NCI-H460 (cell line): ENCODE results near the gene TACO1. TPM values are rescaled to one million over a fixed set of nuclear protein-coding genes. Genes with fewer than 3 reads are reported as not detected.

Experiments used
- DNase-seq: peaks from one replicate; pipeline ENCODE4 v3.0.0-alpha.2; 2016; ENCODE audit warnings: low read depth; ENCODE audit errors: extremely low read depth
- small RNA-seq, 2 experiments: library from RNA; depleted of rRNA; stranded (forward); fragments of <200 nt; gene quantifications; one replicate each; pipeline ENCODE3, GENCODE V24; 2014
- total RNA-seq: library from RNA; depleted of rRNA; stranded (reverse); fragments of >200 nt; shearing (Covaris generic); gene quantifications from 2 replicates; pipeline ENCODE4 v1.2.3, GENCODE V29; 2014; rRNA removed

TACO1 gene
- total RNA-seq, 1 experiment from 2014 or later, result 34.0 TPM

DNA sequence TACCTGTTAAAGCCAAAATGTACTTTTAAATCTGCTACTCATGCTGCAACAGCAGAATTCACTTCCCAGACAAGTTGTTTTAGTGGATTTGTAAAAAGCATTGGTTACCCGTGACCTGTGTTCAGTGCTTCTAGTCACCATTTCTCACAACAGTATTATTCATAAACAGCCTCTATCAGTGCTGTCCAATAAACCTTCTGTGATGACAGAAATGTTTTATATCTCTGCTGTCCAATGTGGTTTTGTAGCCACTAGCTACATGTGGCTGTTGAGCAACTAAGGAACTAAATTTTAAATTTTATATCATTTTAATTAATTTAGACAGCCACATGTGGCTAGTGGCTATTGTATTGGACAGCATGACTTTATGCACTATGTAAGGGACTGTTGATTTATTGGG is 34.1 kb downstream of the TACO1 start:
- no peak for DNase-seq

DNA sequence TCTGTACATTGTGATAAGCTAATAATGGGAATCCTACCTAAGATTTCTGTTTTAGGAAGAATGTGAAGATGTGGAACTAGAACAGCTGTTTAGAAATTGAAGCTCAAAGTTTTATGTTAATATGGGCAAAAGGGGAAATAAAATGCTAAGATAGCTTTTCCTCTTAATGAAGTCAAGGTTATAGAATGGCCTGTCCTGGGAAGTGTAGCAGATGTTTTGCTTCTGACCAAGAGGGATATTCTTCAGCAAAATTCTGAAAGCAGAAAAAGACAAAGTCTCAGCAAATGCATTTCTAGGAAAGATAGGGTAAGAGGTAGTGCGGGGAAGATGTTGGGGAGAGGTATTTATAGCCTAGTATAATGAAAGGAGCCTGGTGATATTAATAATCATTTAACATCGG is 34.6 kb downstream of the TACO1 start:
- DNase-seq, result no peak

DNA sequence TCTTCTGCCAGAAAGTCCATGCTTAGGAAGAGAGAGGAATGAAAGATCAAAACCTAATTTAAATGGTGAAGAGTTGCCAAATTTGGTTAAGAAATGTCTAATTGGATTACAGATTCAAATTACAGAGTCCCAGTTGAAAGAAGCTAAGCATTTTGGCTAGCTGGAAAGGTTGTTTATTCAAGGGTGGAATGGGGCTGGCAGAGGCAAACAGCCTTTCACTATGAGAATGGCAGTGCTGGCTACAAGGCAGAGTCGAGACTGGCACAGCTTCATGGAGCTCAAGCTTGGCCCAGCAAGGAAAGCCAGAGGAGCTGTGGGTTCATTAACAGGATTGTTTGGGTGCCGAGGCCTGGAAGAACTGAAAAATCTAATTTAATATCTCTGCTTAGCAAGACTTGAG is 35.1 kb downstream of the TACO1 start:
- DNase-seq, result no peak

DNA sequence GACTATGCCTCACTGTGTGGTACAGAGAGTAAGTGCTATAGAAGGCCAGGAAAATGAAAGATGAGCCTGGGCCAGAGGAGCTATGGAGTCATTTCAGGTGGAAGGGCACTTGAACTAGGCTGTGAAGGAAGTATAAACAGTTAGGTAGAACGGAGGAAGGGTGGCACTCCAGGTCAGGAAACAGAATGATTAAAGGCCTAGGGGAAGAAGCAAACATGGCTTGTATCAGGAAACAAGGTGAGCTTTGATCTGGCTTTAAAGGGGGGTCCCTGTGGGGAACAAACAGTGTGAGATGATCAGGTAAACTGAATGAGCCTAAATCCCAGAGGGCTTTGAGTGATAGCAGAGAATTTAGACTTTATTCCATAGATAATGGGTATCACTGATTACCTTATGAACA is 38.4 kb downstream of the TACO1 start:
- DNase-seq, result no peak

DNA sequence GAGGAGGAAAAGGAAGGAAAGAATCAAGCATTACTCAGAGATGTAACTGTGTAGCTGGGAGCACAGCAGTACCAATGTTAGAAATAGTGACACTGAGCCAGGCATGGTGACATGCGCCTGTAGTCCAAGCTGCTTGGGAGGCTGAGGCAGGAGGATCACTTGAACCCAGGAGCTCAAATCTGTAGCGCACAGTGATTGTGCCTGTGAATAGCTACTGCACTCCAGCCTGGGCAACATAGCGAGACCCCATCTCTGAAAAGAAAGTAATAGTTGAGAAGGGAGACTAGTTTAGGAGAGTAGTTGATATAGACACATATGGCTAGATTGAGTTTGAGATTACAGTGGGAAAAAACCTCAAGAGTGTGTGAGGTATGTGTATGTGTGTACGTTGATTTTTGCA is 39.3 kb downstream of the TACO1 start:
- DNase-seq, result no peak

DNA sequence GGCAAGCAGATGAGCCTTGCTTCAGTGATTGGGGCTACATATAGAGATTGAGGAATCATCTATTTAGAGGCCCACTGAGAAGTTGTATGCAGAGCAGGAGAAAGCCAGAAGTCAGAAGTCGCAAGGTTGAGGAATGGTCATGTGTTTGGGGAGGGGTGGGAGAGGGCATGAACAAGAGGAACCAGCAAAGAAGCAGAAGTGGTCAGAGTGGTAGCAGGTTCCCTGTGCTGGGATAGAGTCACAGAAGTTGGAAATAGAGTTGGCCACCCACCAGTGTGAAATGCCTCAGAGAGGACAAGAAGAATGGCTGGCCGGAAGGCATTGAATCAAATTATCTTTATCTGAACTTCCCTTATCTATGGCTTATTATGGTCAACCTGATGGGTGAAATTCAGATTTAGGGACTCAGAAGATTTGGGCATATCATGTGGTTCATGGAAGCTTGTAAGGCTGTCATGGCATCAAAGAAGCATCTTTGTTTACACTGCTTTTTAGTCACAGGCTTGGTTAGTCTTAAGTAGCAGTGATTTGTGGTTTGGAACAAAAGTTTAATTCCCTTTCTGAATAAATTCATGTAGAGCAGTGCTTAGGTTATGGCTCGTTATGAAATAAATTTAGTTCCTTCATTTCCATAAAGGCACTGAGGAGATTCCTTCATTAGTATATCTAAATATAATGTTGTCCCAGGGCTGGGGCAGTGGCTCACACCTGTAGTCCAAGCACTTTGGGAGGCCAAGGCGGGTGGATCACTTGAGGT is 41.2 kb downstream of the TACO1 start:
- no peak for DNase-seq

DNA sequence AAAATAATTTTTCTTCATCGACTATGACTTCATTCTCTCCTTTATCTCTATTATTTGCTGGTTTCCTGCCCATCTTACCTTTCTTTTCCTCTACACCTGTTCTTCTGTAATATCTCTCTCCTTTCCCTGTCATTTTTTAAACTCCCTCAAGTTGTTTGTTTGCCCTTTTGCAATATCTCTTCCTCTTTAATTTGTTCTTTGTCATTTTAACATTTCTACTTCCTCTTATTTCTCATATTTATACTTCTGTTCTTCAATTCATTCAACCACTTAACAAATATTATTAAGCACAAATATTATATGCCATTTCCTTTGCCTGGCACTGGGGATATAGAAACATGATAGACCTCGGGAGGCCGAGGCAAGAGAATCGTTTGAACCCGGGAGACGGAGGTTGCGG is 44.2 kb downstream of the TACO1 start:
- DNase-seq, result no peak

DNA sequence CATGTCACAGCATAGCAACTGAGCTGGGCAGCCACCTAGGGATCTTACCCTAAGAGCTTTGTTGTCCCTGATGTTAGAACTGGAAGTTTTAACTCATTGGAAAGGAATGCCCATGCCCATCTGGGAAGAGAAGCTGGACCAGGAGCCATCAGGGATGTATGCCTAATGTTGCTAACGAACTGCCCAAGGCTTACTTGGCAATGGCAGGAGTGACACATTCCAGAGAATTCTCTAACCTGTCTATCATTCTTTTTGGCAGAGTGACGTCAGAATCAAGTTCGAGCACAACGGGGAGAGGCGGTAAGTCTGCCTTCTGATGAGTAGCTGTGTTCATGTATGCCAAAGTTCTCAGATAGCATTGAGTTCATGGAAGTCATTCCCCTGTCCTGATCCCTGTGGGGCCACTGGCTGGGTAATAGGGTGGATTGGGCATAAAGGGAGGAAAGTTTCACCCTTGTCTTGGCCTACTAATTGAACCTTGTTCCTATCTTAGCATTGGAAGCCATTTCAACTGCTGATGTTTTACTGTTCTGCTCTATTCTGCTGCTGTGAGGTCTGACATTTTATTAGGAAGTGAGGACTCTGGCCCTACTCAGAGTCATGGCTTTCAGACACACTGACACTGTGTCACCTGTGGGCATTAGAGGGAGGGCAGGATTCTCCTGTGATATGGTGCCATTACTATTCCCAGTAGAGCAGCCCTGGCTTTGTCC is 45.2 kb downstream of the TACO1 start:
- DNase-seq, result no peak

DNA sequence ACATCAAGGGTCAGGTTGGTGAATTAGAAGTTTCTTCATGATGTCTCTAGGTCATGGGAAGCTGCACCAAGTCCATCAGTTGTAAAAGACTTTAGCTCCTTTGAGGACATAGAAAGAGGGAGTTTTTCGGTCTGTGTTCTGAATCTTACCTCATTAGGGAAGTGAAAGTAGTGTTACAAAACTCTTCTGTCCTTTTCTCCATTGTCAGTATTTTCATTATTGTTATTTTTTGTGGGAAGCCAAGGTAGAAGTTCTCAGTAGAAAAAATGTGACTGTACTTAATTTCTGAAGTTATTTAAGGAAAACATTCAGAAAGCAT is 45.8 kb downstream of the TACO1 start:
- no peak for DNase-seq

DNA sequence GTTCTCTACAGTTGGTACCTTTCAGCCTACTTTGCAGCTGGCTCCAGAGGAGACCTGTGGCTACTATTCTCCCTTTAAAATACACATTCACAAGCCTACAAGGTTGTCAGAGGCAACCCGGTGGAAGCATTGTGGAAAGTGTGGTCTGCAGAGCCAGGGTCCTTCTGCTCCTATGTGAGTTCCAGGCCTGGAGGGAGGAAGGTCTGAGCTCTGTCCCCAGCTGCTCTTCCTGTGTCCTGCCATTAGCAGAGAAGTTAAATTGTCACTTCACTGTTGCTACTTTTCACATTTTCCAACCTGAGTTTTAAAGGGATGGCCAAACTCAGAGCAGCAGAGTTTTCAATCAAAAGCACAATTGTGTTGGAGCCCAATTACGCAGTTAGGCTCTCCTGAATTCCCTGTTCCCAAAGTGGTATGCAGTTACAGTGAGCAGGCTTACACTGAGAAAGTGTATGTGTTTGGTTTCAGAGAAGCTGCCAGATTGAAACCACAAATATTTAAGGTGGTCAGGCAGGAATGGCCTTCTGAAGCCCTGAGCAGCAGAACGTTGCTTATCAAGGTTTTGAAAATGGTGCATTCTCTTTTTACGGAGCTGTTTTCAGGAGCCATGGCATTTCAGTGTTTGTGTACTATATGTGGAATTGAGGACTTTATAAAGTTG is 46.5 kb downstream of the TACO1 start:
- DNase-seq, result no peak

DNA sequence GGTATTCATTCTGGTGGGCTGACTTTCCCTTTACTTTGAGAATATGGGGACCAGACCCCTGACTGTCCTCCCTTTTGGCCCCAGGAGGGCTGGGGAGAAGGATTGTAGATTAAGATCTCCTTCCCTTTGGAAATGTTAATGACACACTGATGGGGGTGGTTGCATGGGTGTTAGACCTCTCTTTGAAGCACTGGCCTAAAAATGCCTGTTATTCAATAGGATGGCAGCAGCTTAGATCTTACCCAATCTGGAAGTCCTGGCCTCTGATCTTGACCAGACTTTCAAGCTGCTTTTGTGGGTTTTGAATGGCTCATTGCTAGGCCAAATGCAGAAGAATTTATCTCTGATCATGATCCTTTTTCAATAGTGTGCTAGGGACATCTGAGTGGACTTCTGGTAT is 47.2 kb downstream of the TACO1 start:
- DNase-seq, result no peak

DNA sequence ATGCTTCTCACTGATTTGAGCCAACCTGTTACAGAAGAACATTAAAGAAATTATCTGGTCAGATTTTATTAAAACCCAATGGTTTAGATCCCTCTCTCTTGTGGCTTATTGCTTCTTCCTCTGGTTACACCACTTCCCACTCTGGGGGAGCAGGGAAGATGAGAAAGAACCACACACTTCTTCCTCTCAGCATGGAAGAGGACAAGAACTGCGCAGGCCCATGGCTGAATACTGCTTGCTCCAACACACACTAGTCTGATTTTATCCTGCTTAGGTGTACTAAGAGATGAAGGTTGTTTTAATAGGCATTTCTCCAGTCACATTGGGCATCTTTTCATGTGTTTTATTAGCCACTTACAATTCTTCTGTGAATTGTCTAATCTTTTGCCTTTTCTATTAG is 49.1 kb downstream of the TACO1 start:
- DNase-seq, result no peak

DNA sequence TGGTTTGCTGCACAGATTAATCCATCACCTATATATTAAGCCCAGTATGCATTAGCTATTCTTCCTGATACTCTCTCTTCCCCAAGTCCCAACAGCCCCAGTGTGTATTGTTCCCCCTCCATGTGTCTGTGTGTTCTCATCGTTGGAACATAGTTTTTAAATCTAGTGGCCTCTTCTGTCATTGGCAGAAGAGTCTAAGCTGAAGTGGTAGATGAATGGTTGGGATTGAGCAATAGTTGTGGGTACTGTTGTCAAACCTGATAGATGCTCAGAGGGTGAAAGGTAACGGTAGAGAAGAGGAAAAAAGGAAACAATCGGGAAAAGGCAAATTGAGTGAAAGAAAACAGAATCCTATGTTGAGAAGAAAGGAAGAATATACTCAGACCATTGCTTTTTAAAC is 51.4 kb downstream of the TACO1 start:
- no peak for DNase-seq

DNA sequence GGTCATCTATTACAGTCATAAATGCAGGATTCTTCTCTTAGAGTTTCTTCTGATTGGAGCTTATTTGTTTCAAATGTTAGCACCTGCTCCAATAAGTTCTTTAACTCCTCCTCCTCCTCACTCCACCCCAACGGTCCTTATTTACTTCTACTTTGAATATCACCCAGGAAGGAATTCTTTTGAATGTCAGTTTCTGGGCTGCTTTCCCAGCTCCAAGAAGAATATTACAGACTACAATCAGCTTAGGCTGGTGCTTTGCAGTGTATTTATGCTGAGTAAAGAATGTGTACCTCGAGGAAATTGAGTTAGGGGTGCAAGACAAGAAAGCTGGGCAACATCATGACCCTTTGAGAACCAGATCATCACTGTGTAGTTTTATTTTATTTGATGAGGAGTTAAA is 52.4 kb downstream of the TACO1 start:
- DNase-seq, result no peak

DNA sequence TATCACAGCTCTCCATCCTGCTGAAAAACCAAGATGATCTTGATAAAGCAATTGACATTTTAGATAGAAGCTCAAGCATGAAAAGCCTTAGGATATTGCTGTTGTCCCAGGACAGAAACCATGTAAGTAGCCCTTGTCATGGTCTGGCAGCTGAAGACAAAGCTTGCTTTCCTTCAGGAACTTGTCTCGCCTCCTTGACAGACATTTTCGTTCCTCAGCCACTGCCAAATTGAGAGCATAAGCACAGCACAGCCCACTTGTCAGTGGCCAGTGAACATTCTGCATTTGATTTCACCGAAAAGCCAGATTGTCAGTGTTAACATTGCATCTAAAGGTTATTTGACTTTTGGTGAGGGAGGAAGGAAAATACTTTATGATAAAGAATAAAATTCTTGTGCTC is 57.1 kb downstream of the TACO1 start:
- no peak for DNase-seq

Small RNAs within 50 kb of the gene (small RNA-seq; reads per million reads assigned to genes)
- 0 to 0.02 reads per million in 2 experiments for gene RNU6-288P

Other genes with a start within 250 kb of the TACO1 start
- 15.4 and 17.4 TPM in 2 replicates for gene CYB561, start 154.6 kb upstream of the TACO1 start, total RNA-seq
- 0.22 TPM in 1 of 2 replicates, not detected in the other for gene ACE, start 123.8 kb upstream of the TACO1 start, total RNA-seq
- gene KCNH6, start 77.5 kb upstream of the TACO1 start, total RNA-seq, result not detected in 2 replicates
- gene DCAF7, start 50.4 kb upstream of the TACO1 start, total RNA-seq, result 39.1 and 39.8 TPM in 2 replicates
- gene MAP3K3, start 21.5 kb downstream of the TACO1 start, total RNA-seq, result 8.5 and 8.7 TPM in 2 replicates
- gene LIMD2, start 99.2 kb downstream of the TACO1 start, total RNA-seq, result 1.1 and 2.0 TPM in 2 replicates
- 21.2 and 28.9 TPM in 2 replicates for gene STRADA, start 140.9 kb downstream of the TACO1 start, total RNA-seq
- 66.5 and 79.2 TPM in 2 replicates for gene CCDC47, start 172.7 kb downstream of the TACO1 start, total RNA-seq
- 55.7 and 61.2 TPM in 2 replicates for gene DDX42, start 173.3 kb downstream of the TACO1 start, total RNA-seq
- gene PSMC5, start 226.5 kb downstream of the TACO1 start, total RNA-seq, result 52.7 and 66.3 TPM in 2 replicates
- 27.9 and 35.0 TPM in 2 replicates for gene FTSJ3, start 226.8 kb downstream of the TACO1 start, total RNA-seq
- 73.6 and 75.5 TPM in 2 replicates for gene SMARCD2, start 241.8 kb downstream of the TACO1 start, total RNA-seq